GM19193 (cell line): ENCODE data around the gene PRR23B.

ENCODE experiments used
- POLR2A ChIP-seq: IDR thresholded peaks from 4 replicates; pipeline ENCODE4 v1.6.1; 2011; ENCODE audit not compliant: insufficient read depth, insufficient read length; ENCODE audit errors: extremely low read depth

The PRR23B gene

GRCh38 chr3:138995706-138996105, 25.0 kb downstream of the PRR23B start:
- TF ChIP-seq POLR2A: no peak

DNA sequence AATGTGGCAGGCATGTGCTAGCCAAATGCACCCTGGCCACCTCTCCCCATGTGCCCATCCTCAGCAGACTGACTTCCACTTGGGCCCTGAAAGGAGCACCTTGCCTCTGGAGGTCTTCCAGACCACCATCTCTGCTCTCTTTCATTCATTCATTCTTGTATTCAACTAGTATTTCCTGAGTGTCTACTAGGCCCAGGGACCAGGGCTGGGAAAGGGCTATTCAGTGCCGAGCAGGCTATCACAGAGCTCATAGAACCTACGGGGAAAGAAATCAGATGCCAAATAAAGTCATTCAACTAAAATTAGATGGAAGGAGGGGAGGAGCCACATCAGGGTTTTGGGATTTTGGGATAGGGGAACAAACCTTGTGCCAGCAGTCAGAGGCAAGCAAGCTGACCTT, 33.5 kb downstream of the PRR23B start:
- TF ChIP-seq POLR2A: no peak

- TF ChIP-seq POLR2A: no peak
Observed at GRCh38 chr3:138985932-138986331, 34.8 kb downstream of the PRR23B start.

- no peak for TF ChIP-seq POLR2A
Observed at GRCh38 chr3:138984816-138985215, 35.9 kb downstream of the PRR23B start.

DNA sequence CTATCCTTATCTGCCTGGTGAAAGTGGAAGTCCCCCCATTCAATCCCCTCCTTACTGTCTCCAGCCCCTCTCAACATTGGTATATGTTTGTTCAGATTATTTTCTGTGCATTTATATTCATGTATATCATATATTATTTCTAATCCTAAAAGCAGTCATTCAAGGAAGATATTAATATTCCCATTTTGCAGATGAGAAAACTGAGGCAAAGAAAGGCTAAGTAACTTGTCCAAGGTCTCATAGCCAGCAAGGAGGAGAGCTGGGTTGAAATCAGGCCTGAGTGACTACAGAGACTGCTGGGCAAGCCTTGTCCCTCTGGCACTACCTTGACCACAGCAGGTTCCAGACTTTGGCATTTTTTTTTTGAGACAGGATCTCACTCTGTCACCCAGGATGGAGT, 44.7 kb downstream of the PRR23B start:
- no peak for TF ChIP-seq POLR2A

- no peak for TF ChIP-seq POLR2A
Observed at GRCh38 chr3:138975351-138975750, 45.4 kb downstream of the PRR23B start.

DNA sequence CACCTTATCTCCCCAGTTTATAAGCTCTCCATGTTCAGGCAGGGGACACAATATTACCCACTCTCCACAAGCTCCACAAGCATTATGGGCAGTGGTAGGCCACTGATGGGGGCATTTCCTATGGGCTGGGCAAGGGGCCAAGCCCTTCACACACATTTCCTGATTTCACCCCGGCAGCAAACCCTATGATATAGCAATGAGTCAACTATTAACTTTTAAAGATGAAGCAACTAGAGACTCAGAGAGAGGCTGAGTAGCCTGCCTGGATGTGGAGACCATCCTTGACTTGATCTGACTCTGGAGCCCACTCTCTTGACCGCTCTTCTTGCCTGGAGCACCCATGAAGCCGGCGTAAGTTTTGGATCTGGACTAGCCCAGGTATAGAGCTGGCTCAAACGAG, 46.3 kb downstream of the PRR23B start:
- no peak for TF ChIP-seq POLR2A

- TF ChIP-seq POLR2A: no peak
Observed at GRCh38 chr3:138972941-138973340, 47.8 kb downstream of the PRR23B start.

- no peak for TF ChIP-seq POLR2A
Observed at GRCh38 chr3:138971766-138972320, 48.9 kb downstream of the PRR23B start.
